ENCODE data around the gene WNK2. TPM values are rescaled to one million over a fixed set of nuclear protein-coding genes. Genes with fewer than 3 reads are reported as not detected.

WNK2 gene
- total and polyA plus RNA-seq, 9 donors, result 7.4 to 20.7 (median 14.9) TPM

DNA sequence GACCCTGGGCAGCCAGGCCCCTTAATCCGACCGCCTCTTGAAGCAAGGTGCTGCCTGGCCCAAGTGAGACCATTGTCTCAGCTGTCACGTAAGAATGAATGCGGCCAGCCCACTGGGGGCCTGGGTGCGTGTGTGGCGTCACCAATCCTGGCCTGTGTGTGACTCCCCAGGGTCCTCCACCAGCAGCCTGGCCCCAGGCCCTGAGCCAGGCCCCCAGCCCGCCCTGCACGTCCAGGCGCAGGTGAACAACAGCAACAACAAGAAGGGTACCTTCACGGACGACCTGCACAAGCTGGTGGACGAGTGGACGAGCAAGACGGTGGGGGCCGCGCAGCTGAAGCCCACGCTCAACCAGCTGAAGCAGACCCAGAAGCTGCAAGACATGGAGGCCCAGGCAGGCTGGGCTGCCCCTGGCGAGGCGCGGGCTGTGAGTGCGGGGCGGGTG lies 124.2 kb downstream of the WNK2 start:
- DNase-seq, result no peak
- H3K4me1 ChIP-seq (ENCODE audit: control insufficient read depth, insufficient read depth, low read length), result peaks cover 35% of the 10 kb centered on the region
- no peaks in the 10 kb centered on the region for H3K27me3 ChIP-seq (ENCODE audit: control insufficient read depth, insufficient read depth, low read length)
- peaks cover 3% of the 10 kb centered on the region for H3K36me3 ChIP-seq (ENCODE audit: control insufficient read depth, insufficient read depth, low read length)
- 91% methylated on average over 17 of the region's 22 CpGs for WGBS (ENCODE audit: insufficient coverage)
- no peak overlapping the region for H3K27ac ChIP-seq (ENCODE audit: low read length)
- no peaks in the 10 kb centered on the region for H3K9me3 ChIP-seq (replicated peaks; ENCODE audit: control insufficient read depth, low read depth, low read length)
- no peak overlapping the region for H3K4me3 ChIP-seq (ENCODE audit: low read length)

DNA sequence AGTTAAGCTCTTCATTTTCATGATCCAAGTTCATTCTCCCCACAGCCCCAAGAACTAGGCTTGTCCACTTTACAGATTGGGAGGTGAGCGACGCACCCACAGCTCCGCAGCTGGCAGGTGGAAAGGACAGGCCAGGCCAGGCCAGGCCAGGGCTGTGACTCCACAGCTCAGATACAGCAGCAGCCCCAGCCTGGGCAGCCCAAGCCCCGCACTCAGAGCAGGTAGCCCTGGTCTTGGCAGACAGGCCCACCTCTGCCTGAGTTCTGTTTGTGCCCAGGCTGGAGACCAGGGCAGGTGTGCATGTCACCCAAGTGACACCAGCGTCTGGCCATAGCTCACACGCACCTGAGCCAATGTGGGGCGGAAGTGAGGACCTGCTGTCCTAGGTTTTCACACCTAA lies 124.7 kb downstream of the WNK2 start:
- 88% methylated on average over 6 of the region's 7 CpGs for WGBS (ENCODE audit: insufficient coverage)
- no peak for DNase-seq
- no peak overlapping the region for H3K27ac ChIP-seq (ENCODE audit: low read length)
- no peaks in the 10 kb centered on the region for H3K9me3 ChIP-seq (replicated peaks; ENCODE audit: control insufficient read depth, low read depth, low read length)
- no peak overlapping the region for H3K4me3 ChIP-seq (ENCODE audit: low read length)
- H3K4me1 ChIP-seq (ENCODE audit: control insufficient read depth, insufficient read depth, low read length), result peaks cover 31% of the 10 kb centered on the region
- peaks cover 3% of the 10 kb centered on the region for H3K36me3 ChIP-seq (ENCODE audit: control insufficient read depth, insufficient read depth, low read length)
- no peaks in the 10 kb centered on the region for H3K27me3 ChIP-seq (ENCODE audit: control insufficient read depth, insufficient read depth, low read length)

DNA sequence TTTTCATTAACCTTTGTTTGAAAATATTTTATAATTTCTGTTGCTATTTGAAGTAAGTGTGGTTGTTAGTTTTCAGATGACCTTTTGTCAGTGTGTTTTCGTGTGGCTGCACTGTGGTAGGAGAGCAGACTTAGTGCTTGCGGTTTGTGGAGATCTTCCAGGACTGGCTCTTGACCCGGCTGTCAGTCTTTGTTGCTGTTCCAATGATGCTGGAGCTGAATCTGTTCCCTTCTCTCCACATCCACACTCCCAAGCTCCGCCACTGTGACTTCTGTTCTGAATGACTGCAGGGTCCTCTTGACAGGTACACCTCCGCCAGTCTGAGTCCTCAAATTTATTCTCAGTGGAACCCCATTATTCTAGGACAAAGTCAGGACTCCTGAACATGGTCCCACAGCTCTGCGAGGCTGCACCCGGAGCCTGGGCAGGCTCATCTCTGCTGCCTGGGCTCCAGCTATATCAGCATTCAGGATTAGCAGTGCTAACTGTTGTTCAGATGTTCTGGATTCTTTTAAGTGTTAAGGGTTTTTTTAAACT lies 126.0 kb downstream of the WNK2 start:
- H3K9me3 ChIP-seq (replicated peaks; ENCODE audit: control insufficient read depth, low read depth, low read length), result no peaks in the 10 kb centered on the region
- 86% methylated on average over 5 of the region's 7 CpGs for WGBS (ENCODE audit: insufficient coverage)
- peaks cover 19% of the 10 kb centered on the region for H3K4me1 ChIP-seq (ENCODE audit: control insufficient read depth, insufficient read depth, low read length)
- H3K36me3 ChIP-seq (ENCODE audit: control insufficient read depth, insufficient read depth, low read length), result peaks cover 3% of the 10 kb centered on the region
- H3K4me3 ChIP-seq (ENCODE audit: low read length), result no peak overlapping the region
- no peak for DNase-seq
- no peaks in the 10 kb centered on the region for H3K27me3 ChIP-seq (ENCODE audit: control insufficient read depth, insufficient read depth, low read length)
- H3K27ac ChIP-seq (ENCODE audit: low read length), result no peak overlapping the region

DNA sequence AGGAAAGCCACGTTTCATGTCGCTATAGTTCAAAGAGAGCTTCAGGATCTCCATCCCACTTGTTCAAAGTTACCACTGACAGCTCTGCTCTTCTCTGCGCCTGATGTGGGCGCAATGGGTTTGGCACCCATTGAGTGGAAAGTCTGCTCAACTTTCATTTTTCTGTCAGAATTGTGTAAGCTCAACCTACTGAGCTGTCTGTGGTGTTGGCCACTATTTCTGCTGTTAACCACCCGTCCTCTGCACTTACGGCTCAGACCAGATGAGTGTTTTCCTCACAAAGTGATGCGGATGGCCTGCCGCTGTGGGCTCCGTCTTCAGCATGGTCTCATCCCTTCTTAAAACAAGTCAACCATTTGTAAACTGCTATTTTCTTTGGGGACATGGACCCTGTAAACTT lies 131.2 kb downstream of the WNK2 start:
- Histone ChIP-seq H3K27me3 (ENCODE audit: control insufficient read depth, insufficient read depth, low read length) (no peaks in the 10 kb centered on the region), H3K4me1 (ENCODE audit: control insufficient read depth, insufficient read depth, low read length) (peaks cover 6% of the 10 kb centered on the region), H3K36me3 (ENCODE audit: control insufficient read depth, insufficient read depth, low read length) (peaks cover 3% of the 10 kb centered on the region), H3K4me3 (ENCODE audit: low read length) (no peak overlapping the region), H3K9me3 (replicated peaks; ENCODE audit: control insufficient read depth, low read depth, low read length) (no peaks in the 10 kb centered on the region), H3K27ac (ENCODE audit: low read length) (no peak overlapping the region)
- WGBS (ENCODE audit: insufficient coverage), result 98% methylated on average over 8 of the region's 9 CpGs
- no peak for DNase-seq

DNA sequence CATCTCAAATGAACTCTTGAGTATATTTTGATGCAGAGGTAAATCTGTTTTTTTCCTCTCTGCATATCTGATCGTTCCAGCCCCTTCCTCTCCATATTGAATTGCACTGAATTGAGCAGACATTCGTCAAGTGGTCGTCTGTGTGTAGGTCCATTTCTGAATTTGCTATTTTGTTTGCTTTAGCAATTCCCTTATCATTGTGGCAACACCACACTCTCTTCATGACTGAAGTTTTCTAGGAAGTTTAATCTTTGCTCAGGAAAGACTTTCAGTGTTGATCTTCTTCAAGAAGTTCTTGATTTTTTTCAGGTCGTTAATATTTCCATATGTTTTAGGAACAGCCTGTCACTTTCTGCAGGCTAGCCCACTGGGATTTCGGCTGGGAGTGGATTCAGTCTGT lies 132.0 kb downstream of the WNK2 start:
- no peak for DNase-seq
- no peak overlapping the region for H3K4me3 ChIP-seq (ENCODE audit: low read length)
- H3K4me1 ChIP-seq (ENCODE audit: control insufficient read depth, insufficient read depth, low read length), result peaks cover 12% of the 10 kb centered on the region
- no peaks in the 10 kb centered on the region for H3K9me3 ChIP-seq (replicated peaks; ENCODE audit: control insufficient read depth, low read depth, low read length)
- peaks cover 3% of the 10 kb centered on the region for H3K36me3 ChIP-seq (ENCODE audit: control insufficient read depth, insufficient read depth, low read length)
- WGBS (ENCODE audit: insufficient coverage), result 60% methylated on average over 1 of the region's 5 CpGs
- no peaks in the 10 kb centered on the region for H3K27me3 ChIP-seq (ENCODE audit: control insufficient read depth, insufficient read depth, low read length)
- no peak overlapping the region for H3K27ac ChIP-seq (ENCODE audit: low read length)

DNA sequence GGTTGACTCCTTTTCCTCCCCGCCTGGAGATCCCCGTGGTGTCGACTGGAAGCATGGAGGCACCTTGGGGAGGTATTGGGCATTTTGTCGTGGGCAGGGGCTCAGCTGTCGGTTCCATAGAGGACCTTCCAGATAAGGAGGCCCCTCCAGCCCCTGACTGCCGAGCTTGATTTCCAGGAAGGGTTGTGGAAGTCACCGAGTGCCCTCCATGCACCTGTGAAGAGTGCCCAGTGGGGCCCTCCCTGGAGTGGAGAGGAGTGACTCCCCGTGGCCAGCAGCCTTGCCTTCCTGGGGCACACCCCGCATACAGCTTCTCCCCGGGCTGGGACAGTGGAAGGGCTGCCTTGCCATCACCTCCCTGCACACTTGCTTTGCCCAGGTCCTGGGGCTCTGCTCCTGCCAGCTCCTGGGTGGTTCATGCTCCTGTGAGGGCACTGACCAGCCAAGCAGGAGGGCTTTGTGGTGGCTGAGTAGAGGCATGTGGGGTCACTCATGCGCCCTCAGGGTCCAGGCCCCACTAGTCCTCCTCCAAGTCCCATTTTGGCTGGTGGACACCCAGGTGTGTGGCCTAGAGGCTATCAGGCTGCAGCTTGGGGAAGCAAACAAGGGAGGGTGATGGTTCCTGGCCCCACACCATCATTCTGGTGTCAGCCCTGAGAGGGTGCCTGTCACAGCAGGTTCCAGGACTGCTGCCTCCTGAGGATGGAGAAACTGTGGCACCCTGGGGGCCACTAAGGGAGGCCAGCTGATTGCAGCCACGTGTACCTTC lies 133.0 kb downstream of the WNK2 start:
- Histone ChIP-seq H3K27ac (ENCODE audit: low read length) (no peak overlapping the region), H3K4me1 (ENCODE audit: control insufficient read depth, insufficient read depth, low read length) (peaks cover 12% of the 10 kb centered on the region), H3K9me3 (replicated peaks; ENCODE audit: control insufficient read depth, low read depth, low read length) (no peaks in the 10 kb centered on the region), H3K36me3 (ENCODE audit: control insufficient read depth, insufficient read depth, low read length) (peaks cover 3% of the 10 kb centered on the region), H3K27me3 (ENCODE audit: control insufficient read depth, insufficient read depth, low read length) (no peaks in the 10 kb centered on the region), H3K4me3 (ENCODE audit: low read length) (no peak overlapping the region)
- no peak for DNase-seq
- 89% methylated on average over 8 of the region's 12 CpGs for WGBS (ENCODE audit: insufficient coverage)

DNA sequence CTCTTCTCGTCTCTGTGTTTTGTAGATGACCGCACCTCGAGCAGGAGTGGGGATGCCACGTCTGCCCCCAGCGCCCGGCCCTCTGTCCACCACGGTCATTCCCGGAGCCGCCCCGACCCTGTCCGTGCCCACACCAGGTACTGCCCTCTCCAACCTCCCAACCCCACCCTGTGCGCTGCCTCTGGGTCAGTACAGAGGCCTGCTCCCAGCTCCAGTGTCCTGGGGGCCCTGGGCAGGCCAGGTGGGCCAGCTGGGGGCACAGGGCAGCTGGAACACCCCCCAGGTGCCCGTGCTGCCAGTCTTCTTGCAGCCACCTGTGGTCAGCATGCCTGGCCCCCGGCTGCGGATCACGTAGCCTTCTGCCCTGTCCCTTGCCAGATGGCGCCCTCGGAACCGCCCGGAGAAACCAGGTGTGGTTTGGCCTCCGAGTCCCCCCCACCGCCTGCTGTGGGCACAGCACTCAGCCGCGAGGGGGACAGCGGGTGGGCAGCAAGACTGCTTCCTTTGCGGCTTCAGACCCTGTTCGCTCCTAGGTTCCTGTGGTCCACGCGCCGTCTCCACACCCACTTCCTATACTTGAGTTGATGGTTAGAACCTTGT lies 133.7 kb downstream of the WNK2 start:
- Histone ChIP-seq H3K36me3 (ENCODE audit: control insufficient read depth, insufficient read depth, low read length) (peaks cover 3% of the 10 kb centered on the region), H3K4me1 (ENCODE audit: control insufficient read depth, insufficient read depth, low read length) (peaks cover 12% of the 10 kb centered on the region), H3K9me3 (replicated peaks; ENCODE audit: control insufficient read depth, low read depth, low read length) (no peaks in the 10 kb centered on the region), H3K4me3 (ENCODE audit: low read length) (no peak overlapping the region), H3K27ac (ENCODE audit: low read length) (no peak overlapping the region), H3K27me3 (ENCODE audit: control insufficient read depth, insufficient read depth, low read length) (no peaks in the 10 kb centered on the region)
- DNase-seq, result no peak
- WGBS (ENCODE audit: insufficient coverage), result 91% methylated on average over 27 of the region's 30 CpGs

DNA sequence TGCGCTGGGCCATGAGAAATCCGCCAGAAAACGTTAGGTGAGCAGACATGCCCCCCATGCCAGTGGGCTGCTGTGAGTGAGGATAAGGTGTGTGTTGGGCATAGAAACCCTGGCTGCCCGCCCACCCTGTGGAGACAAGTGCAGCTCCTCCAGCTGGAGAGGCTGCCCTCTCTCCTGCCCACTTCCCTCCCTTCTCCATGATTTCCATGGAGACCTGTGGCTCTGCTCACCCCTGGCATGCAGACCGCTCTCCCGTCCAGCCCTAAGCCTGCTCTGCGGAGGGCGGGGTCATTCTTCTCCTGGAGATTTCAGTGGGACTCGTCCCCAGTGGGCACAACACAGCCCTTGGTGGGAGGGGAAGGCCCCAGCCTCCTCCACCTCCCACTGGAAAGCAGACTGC lies 134.5 kb downstream of the WNK2 start:
- Histone ChIP-seq H3K4me3 (ENCODE audit: low read length) (no peak overlapping the region), H3K9me3 (replicated peaks; ENCODE audit: control insufficient read depth, low read depth, low read length) (no peaks in the 10 kb centered on the region), H3K27me3 (ENCODE audit: control insufficient read depth, insufficient read depth, low read length) (no peaks in the 10 kb centered on the region), H3K36me3 (ENCODE audit: control insufficient read depth, insufficient read depth, low read length) (peaks cover 3% of the 10 kb centered on the region), H3K27ac (ENCODE audit: low read length) (no peak overlapping the region), H3K4me1 (ENCODE audit: control insufficient read depth, insufficient read depth, low read length) (peaks cover 12% of the 10 kb centered on the region)
- WGBS (ENCODE audit: insufficient coverage), result 80% methylated on average over 1 of the region's 9 CpGs
- no peak for DNase-seq

DNA sequence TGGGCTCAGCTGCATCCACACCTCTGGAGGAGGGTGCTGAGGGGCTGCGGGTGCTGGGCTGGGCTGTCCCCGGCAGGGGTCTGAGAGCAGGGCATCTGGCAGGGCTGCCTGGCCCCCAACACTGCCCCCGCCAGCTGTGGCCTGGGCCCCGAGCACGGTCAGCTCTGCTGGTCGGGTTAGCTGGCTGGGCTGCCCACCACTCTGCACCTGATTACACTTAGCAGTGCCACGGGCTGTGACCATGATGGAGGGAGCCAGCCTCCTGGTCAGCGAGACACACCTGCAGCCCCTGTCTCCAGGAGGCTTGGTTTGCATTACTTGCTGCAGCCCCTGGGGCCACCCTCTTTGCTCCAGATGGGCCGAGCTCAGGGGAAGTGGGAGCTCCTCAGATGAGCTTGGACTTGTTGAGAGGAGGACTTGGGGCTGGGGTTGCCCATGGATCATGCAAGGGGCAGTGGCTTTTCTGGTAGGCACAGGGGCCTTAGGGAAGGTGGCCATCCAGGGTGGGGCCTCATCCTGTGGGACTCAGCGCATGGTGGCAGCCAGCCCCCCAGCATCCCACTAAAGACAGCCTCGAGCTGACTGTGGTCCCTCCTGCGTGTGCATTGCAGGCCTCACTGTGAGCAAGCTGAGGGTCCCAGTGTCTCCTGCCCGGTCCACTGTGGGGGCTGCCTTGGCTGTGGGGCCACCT lies 135.5 kb downstream of the WNK2 start:
- no peaks in the 10 kb centered on the region for H3K27me3 ChIP-seq (ENCODE audit: control insufficient read depth, insufficient read depth, low read length)
- H3K4me3 ChIP-seq (ENCODE audit: low read length), result no peak overlapping the region
- WGBS (ENCODE audit: insufficient coverage), result 82% methylated on average over 12 of the region's 13 CpGs

DNA sequence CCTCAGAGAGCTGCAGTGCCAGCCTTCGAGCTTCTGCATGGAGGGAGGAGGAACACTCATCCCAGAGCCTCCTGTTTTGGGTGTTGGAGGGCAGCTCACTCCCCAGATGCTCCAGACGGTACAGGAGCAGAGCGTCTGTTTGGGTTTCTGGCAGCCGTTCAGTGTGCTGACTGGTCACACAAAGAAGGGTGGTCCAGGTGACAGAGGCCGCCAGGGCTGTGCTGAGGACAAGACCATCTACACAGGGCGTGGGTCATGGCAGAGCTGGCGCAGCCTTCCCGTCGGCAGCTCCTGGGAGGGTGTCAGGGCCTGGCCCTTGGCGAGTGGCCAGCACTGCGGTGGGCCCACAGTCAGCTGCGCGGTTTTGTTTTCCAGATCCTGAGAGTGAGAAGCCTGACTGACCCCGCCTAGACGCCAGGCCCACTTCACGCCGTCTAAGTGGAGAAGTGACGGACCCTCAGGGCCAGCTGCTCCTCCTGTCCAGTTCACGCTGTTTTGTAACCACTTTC lies 136.1 kb downstream of the WNK2 start:
- DNase-seq, result no peak
- H3K4me3 ChIP-seq (ENCODE audit: low read length), result no peak overlapping the region
- peaks cover 3% of the 10 kb centered on the region for H3K36me3 ChIP-seq (ENCODE audit: control insufficient read depth, insufficient read depth, low read length)
- no peaks in the 10 kb centered on the region for H3K9me3 ChIP-seq (replicated peaks; ENCODE audit: control insufficient read depth, low read depth, low read length)
- no peaks in the 10 kb centered on the region for H3K27me3 ChIP-seq (ENCODE audit: control insufficient read depth, insufficient read depth, low read length)
- peaks cover 12% of the 10 kb centered on the region for H3K4me1 ChIP-seq (ENCODE audit: control insufficient read depth, insufficient read depth, low read length)
- H3K27ac ChIP-seq (ENCODE audit: low read length), result no peak overlapping the region
- WGBS (ENCODE audit: insufficient coverage), result 51% methylated on average over 17 of the region's 19 CpGs

More for the DNA sequence above, 135.5 kb downstream of the WNK2 start:
- Histone ChIP-seq H3K9me3 (replicated peaks; ENCODE audit: control insufficient read depth, low read depth, low read length) (no peaks in the 10 kb centered on the region), H3K4me1 (ENCODE audit: control insufficient read depth, insufficient read depth, low read length) (peaks cover 12% of the 10 kb centered on the region), H3K36me3 (ENCODE audit: control insufficient read depth, insufficient read depth, low read length) (peaks cover 3% of the 10 kb centered on the region), H3K27ac (ENCODE audit: low read length) (no peak overlapping the region)
- DNase-seq, result no peak
